Activated CD4-positive, CD25-positive, alpha-beta regulatory T cell treated with anti-CD3 and anti-CD28 coated beads, Interleukin-2, amount 50 U/mL, for 72 hours (primary cell): ENCODE measurements around the gene TSPO2.

Experiments used
- DNase-seq: peaks from one replicate; pipeline ENCODE4 v3.0.0; 2021

The TSPO2 gene

DNA sequence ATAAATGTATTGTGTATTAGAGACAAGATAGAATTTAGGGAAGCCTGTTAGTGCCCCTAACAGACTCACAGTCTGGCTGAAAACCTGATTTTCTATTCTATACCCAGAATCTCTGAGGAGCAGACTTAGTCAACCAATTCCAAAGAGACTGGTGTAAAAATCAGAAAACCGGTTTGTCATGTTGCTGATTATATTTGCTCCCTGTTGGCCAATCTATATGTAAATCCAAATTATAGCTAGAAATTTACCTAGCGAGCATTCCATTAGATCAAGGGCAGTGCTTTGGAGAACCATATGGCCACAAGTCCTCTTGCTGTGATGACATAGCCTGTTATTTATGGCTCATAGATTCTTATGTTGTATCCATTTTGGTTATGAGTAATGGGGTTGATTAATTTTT lies 35.3 kb downstream of the TSPO2 start:
- no peak for DNase-seq

DNA sequence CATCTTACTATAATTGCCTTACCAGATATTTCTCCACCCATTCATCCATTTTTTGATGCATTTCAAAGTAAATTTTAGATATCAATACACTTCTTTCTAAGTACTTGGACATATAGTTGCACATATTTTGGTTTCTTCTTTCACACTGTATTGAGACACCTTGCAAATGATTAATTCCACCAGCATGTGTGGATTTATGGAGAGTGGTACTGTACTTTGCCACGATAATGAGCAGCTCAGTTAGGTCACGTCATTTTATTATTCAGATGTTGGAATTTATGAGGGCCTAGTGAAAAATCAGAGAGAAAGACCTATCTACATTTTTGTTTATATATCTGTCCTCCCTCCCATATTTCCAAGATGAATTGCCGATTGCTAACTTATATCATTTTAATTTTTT lies 35.8 kb downstream of the TSPO2 start:
- DNase-seq, result no peak

DNA sequence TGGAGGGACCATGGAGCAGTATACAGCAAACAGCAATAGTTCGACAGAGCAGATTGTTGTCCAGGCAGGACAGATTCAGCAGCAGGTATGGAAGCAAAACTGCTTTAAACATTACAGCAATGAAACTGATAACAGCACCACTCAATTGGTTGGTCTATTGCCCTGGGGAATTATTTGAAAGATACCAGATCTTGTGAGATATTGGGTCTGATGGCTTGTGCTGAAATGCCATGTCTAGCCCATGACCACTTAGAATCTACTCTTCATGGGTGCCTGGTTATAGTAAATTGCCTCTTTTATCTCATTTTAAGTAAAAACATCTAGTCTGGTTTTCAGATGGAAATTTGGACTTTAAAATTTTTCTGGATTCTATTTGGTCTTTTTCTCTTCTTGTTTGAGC lies 36.8 kb downstream of the TSPO2 start:
- no peak for DNase-seq

DNA sequence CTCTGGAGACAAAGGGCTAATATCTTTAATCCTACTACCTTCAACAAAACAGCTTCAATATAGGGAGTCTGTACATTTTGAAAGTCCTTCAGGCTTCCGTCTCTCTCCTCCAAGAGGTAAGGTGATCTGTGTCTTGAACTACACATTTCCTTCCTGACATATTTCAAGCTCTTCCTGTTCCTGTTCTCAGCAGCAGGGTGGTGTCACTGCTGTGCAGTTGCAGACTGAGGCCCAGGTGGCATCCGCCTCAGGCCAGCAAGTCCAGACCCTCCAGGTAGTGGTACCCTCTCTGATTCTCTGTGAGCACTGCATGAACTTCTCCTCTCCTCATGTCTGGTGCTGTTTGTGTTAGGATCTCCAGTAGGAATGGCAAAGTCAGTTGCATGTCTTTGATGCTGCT lies 38.4 kb downstream of the TSPO2 start:
- no peak for DNase-seq

DNA sequence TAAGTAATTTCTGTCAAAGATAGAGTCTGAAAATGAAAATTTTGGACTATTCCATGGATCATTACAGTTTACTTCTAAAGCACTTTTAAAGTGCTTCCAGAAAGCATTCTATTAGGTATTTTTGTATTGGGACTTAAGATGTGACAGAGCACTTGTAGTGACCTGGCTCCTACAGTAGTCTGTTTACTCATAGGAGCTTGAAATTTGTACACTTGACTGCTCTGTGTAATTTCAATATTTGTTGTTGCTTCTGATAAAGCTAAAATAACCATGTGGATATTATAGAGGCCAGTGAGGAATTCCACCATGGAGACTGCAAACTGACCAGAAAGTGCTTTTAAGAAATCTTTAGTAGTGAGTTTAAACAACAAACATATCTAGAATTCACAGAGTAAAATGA lies 40.8 kb downstream of the TSPO2 start:
- DNase-seq, result no peak

DNA sequence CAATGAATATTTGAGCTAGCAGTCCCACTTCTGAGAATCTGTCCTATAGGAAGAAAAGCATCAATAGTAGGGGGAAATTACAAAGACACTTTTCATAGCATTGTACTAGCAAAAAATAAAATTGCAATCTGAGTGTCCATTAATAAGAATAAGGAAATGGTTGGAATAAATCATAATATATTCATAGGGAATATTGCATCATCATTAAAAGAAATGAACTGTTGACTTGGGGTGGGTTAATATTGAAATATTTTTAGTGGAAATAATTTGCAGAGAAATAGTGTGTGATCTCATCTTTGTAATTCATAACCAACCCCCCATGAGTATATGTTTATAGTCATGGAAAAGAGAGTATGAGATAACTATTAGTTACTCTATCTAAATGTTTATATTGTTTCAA lies 42.9 kb downstream of the TSPO2 start:
- DNase-seq, result no peak

DNA sequence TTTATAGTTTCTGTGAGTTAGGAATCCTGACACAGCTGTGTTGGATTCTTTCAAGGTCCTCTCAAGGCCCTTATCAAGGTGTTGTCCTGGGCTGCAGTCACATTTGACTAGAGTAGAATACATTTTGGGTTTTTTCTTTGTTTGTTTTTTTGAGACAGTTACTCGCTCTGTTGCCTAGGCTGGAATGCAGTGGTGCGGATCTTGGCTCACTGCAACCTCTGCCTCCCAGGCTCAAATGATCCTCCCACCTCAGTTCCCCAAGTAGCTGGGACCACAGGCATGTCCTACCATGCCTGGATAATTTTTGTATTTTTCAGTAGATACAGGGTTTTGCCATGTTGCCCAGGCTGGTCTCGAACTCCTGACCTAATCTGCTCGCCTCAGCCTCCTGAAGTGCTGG lies 46.2 kb downstream of the TSPO2 start:
- DNase-seq, result no peak

DNA sequence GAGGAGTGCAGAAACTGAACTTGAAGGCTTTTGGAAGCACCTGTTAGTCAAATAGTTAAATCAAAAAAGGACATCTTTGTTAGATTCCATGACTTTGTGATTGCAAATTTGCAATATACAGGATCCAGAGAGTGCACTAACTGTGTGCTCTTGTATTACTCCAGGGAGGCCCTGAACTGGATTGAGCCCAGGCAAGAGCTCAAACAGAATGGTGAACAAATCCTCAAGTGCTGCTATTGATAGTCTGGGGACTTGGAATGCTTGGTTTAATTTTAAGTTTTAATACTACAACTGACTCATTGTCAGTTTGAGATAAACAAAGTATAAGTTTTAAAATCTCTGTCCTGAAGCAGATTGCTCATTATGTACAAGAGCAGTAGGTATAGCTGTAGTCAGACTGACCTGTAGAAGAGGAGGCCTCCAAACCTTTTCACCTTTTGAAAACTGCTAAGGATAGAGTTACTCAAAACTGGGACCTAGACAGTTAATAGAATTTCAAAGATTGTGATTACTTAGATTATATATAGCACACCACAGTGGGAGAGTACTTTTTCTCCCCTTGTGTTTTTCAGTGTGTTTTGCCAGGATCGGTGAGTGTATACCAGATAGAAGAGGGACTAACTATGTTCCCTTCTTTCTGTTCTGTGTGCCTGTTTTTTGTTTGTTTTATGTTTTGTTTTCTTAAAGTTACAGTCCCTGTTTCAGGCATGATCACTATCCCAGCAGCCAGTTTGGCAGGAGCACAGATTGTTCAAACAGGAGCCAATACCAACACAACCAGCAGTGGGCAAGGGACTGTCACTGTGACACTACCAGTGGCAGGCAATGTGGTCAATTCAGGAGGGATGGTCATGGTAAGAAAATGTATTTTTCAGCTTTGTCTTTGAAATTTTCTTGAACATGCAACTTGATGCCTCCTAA lies 48.8 kb downstream of the TSPO2 start:
- DNase-seq, result no peak

DNA sequence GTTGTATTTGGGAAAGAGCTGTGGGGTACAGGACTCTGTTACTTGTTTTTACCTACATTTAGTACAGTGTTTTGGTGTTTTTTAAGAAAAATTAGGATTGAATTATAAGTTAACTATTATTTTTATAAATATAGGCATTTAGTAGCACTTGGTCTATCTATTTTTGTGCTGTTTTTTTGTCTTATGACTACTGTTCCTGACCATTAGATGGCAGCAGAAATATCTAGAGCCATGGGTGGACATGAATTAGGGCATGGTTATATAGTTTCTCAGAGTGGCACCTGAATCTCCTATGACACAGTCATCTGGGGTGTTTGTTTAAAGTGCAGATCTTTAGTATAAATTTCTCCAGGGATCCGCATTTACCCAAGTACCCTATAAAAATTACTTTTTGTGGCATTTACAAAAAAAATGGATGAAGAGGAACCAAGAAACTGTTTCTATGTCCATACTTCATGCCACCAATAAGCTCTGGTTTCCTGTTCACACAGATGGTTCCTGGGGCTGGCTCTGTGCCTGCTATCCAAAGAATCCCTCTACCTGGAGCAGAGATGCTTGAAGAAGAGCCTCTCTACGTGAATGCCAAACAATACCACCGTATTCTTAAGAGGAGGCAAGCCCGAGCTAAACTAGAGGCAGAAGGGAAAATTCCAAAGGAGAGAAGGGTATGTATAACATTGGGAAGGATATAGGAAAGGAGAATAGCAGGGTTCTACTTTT lies 50.3 kb downstream of the TSPO2 start:
- no peak for DNase-seq

DNA sequence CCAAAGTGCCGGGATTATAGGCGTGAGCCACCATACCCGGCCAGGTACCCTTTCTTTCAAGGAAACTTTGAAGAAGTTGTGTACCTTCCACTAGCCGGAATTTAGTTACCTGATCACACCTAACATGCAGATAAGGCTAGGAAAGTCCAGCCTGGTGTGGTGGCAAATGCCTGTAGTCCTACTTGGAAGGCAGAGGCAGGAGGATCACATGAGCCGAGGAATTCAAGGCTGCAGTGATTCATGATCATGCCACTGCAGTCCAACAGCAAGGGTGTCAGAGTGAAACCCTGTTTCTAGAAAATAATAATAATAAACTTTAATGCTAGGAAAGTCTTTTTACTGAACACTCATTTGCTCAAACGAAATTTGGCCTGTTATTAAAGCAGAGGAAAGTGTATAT lies 51.5 kb downstream of the TSPO2 start:
- DNase-seq, result no peak
